HG03066 (cell line): ENCODE measurements around the gene CENPF.
"Not testable (repeated sequence)": the region's sequence is repeated elsewhere in the genome, so short reads cannot be mapped to it uniquely, and the experiment has no call there.

Experiments used
- ATAC-seq: cut with Tn5 transposase; IDR thresholded peaks from one replicate; pipeline ENCODE4 v1.9.1; 2021; ENCODE audit warnings: low read depth; ENCODE audit not compliant: unreplicated experiment

The CENPF gene

GRCh38 chr1:214650664-214651063, 47.7 kb downstream of the CENPF start:
- ATAC-seq, result no peak

DNA sequence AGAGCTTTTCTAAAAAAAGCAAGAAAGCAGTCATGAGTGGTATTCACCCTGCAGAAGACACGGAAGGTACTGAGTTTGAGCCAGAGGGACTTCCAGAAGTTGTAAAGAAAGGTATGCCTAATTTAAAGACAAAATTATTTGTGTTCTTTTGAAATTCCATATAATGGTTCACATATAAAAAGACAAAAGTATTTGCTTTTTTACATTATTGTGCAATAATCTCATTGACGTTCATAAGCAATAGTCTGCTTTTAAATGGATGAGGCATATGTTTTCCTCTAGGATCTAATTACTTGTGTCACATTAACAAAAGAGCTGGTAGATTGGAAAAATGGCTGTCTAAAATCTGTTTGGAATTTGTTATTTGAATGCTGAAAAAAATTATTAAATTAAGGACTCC, 54.3 kb downstream of the CENPF start:
- no peak for ATAC-seq

GRCh38 chr1:214658175-214658574, 55.2 kb downstream of the CENPF start:
- no peak for ATAC-seq

GRCh38 chr1:214658785-214659184, 55.8 kb downstream of the CENPF start:
- no peak for ATAC-seq

DNA sequence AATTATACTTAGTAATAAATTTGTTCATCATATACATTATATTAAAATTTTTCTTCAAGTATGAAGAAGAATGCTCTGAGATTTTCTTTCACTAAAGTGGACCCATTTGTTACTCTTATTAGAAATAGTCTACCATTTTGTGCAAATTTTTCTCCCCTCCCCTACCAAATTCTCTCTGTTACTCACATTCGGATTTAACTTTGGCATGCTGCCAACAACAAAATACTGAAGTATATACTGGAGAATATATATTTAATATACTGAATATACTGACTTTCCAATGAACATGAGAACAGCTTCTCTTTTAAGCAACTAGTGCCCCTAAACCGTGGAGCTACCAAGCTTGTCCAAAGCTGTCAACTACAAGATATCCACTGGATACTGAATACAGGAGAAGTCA, 57.2 kb downstream of the CENPF start:
- ATAC-seq, result no peak

DNA sequence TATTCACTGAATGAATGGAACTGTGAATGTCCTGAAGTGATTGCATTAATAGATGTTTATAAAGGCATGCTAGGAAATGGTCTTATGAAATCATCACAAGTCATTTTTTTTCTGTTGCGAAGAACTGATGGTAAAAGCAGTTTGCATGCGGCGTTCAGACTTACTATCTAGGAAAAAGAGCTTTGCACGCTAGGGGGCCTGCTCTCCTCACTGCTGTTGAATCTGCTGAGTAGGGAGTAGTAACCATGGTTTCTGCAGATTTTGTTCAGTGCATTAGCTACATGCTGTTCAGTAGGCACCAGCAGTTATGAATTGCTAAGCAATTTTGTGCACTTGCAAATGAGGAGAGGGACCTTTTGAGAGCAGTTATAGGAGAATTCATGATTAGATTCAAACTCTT, 57.9 kb downstream of the CENPF start:
- ATAC-seq, result no peak

DNA sequence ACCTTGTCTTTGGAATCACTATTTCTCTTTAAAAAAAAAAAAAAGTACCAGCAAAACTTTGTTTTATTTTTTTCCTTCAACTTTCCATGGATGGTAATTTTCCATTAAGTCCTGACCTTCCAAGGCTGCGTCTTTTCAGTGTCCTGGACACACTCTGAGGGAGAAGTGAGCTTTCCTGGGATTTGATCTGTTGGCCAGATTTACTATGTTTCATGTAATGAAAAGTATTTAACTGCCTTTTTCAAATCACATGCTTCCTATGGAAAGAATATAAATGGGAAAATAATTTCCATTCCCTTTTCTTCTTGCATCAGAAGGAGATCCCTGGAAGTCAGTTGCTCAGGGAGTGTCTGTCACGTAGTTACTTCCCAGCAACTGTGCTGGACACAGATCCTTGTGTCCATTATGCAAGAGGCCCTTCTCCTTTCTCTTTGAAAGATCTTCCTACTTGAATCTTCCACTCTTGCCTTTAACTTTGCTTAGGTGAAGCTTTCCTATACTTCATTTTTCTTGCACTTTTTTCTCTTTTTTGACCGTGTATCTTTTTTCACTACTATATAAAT, 59.3 kb downstream of the CENPF start:
- ATAC-seq, result no peak

DNA sequence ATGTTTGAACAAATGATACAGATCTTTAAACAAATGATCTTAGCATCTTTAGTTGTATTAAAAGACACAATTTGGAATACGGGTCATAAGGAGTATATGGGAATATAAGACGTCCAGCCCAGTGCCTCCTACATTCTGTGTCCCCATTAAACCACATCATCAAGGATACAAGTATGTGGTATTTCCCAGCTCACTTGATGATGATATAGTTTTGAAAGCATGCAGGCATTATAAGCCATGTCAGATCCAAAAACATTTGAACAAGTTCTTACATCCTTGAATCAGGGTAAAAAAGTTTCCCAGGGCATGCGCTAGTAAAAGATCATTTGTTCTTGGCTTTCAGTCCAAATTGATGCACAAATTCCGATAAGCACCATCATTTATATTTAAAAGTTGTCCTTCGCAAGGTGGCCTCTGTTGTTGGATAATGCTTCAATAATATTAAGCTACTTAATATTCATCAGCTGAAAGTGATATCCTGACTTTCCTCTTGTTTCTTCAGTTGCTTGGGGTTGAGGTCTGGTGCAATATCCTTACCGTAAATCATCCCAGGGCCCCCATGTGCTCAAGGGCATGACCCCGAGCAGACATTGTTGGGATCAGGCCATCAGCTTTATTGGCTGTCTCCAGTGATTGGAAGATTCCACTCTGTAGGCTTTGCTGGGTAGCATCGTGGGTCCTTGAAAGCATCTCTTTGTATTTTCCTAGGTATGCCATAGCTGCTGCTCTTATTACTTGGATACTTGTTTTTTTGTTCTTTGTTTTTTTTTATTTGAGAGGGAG, 61.8 kb downstream of the CENPF start:
- ATAC-seq, result no peak

GRCh38 chr1:214665606-214666110, 62.7 kb downstream of the CENPF start:
- ATAC-seq, result no peak

- ATAC-seq, result no peak
These were observed 63.7 kb downstream of the CENPF start for GRCh38 chr1:214666674-214667073.

DNA sequence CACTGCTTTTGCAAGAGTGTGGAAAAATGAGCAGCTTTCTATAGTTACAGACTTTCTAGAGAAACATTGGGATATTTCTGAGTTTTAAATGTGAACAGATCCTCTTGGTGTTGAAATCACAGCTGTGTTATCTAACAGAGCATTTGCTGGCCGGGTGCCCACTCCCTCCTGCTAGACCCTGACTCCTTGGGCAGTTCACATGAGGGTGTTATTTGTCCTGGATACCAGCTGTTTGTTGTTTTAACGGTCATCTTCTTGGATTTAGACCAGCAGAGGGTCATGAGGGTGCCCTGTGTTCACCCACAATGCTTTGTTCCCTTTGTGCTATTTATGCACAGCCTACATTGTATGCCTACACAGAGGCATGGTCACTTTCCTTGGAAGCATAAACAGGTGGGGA, 67.1 kb downstream of the CENPF start:
- no peak for ATAC-seq

- ATAC-seq, result not testable (repeated sequence)
These were observed 70.0 kb downstream of the CENPF start for GRCh38 chr1:214673029-214673428.

DNA sequence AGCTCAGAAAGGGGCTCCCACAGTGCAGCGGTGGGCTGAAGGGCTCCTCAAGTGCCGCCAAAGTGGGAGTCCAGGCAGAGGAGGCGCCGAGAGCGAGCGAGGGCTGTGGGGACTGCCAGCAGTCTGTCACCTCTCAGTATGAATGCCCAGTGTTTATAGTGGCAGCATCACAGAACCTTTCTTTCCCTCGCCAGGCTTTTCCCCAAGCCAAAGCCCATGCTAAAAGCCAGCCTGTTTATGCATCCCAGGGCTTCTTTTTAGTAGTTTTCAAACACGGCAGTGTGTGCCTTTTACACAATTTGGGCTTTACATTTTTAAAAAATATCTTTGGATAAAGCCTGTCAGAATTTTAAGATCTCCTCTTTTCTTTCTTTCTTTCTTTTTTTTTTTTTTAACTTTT, 70.6 kb downstream of the CENPF start:
- no peak for ATAC-seq

DNA sequence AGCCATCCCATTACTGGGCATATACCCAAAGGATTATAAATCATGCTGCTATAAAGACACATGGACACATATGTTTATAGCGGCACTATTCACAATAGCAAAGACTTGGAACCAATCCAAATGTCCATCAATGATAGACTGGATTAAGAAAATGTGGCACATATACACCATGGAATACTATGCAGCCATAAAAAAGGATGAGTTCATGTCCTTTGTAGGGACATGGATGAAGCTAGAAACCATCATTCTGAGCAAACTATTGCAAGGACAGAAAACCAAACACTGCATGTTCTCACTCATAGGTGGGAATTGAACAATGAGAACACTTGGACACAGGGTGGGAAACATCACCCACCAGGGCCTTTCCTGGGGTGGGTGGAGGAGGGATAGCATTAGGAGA, 72.5 kb downstream of the CENPF start:
- ATAC-seq, result not testable (repeated sequence)

GRCh38 chr1:214676747-214677146, 73.8 kb downstream of the CENPF start:
- no peak for ATAC-seq

GRCh38 chr1:214677945-214678344, 75.0 kb downstream of the CENPF start:
- no peak for ATAC-seq

- ATAC-seq, result no peak
These were observed 75.4 kb downstream of the CENPF start for GRCh38 chr1:214678386-214678785.

DNA sequence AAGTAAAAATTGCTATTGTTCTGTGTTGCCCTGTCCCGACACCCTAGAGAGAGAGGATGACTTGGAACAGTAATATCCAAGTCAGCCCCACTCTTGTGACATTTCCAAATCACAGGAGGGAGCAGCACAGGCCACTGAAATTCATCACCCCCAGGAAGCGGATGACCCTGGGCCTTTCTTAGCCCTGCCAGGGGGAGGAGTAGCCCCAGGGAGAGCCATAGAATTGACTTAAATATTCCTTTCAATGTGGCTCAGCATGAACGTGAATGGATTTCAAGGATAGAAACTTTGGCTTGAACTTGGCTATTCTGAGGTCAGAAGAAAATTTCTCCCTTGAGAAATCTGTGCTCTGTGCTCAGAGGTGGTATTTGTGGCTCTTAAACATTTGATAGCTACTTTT, 80.6 kb downstream of the CENPF start:
- ATAC-seq, result no peak

DNA sequence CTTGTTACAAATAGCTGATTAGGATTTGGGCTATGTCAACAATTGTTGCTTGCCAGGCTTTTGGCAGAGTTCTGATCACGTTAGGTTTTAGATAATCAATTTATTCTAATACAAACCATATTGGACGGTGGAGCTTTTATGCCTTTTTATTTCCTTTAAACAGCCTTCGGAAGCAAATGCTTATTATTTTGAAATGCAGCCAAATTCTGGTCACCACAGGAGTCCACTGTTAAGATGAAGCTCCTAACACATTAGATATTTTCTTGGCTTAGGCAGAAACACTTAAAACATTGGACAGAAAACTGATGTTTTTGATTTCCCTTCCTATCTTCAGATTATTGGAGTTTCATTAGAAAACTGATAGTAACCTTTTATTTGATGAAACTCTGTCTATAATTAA, 82.9 kb downstream of the CENPF start:
- ATAC-seq, result no peak

DNA sequence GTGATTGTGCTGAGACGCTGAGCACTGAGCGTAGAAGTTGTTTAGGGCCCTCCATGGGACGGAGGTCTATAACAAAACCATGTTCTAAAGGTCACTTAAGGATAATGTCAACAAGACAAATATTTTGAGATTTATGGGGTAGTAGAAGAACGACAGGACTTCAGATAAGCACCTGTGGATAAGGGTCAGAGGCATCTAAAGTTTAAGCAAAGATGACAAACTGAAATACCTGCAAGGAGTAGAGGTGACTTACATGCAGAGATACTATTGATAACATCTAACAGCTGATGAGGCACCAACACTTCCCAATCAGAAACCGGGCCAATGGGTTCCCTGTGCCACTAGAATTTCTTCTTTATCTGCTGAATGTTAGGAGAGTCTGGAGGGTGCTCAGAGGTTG, 83.5 kb downstream of the CENPF start:
- ATAC-seq, result no peak

DNA sequence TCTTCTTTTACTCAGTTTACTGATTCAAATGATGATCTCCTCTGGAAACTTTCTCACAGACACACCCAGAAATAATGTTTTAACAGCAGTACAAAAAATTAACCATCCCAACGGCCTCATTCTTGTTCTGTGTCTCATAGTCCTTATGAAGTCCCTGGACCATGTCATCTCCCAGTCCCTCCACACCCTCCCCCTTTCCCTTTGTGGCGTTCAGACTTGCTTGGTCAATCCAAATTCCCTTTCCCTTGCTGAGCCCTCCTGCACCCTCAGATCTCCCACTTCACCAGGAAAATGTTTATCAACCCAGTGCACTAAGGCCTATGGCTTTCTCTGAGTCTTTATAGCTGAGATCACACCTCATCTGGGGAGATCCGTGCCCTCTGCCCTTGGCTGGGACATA, 85.9 kb downstream of the CENPF start:
- no peak for ATAC-seq

DNA sequence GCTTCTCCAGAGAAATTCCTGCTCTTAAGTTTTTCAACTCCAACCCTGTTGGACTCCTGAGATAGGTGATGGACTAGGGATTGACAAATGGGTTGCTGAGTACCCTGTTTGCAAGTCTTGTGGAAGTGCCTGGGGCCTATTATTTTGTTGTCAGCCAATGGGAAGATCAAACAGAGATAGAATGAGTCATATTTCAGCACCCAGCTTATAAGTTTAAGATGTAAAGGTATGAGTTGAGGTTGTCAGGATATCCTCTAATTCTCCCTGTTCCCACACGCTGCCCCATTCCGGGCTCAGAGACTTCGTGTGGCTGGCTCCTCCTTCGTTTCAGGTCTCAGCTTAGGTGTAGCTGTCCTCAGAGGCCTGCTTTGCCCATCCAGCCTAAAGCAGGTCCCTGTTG, 91.8 kb downstream of the CENPF start:
- no peak for ATAC-seq
